Fibroblast of mammary gland (primary cell): ENCODE measurements around the gene TMEM255B.
"Not testable (repeated sequence)": the region's sequence is repeated elsewhere in the genome, so short reads cannot be mapped to it uniquely, and the experiment has no call there.

Experiments
- DNase-seq: peaks from one replicate; pipeline ENCODE4 v3.0.0-alpha.2; 2010; ENCODE audit warnings: low read depth
- H3K4me3 ChIP-seq: 2 replicates; pipeline ENCODE4 v1.5.1; 2011; ENCODE audit warnings: low read depth, mild to moderate bottlenecking, low read length, moderate library complexity; ENCODE audit not compliant: control insufficient read depth
- TF ChIP-seq, protein P1 (sequence below): conservative IDR thresholded peaks from 2 replicates; pipeline ENCODE4 v1.5.1; 2011; ENCODE audit warnings: low read depth, low read length, inconsistent platforms; ENCODE audit not compliant: control insufficient read depth, insufficient read depth

TMEM255B gene

DNA sequence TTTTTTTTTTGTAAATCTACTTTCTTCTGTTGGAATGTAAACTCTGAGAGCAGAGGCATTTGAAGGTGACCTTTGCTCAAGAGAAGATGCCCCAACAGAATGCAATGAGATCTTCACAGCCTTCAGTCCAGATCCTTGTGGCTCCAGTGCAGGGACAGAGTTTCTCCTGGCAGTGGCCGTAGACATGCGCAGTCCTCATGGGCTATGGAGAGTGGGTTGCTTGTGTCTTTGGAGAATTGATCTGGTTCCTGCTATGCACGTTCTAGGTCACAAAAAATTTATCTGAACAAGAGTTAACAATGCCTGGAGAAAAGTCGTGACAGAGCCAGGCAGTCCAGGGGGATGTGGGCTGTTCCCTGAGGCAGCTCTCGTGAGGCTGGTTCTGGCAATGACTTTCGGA lies 30.1 kb downstream of the TMEM255B start:
- no peak overlapping the region for H3K4me3 ChIP-seq
- DNase-seq = no peak
- TF ChIP-seq, protein P1, sequence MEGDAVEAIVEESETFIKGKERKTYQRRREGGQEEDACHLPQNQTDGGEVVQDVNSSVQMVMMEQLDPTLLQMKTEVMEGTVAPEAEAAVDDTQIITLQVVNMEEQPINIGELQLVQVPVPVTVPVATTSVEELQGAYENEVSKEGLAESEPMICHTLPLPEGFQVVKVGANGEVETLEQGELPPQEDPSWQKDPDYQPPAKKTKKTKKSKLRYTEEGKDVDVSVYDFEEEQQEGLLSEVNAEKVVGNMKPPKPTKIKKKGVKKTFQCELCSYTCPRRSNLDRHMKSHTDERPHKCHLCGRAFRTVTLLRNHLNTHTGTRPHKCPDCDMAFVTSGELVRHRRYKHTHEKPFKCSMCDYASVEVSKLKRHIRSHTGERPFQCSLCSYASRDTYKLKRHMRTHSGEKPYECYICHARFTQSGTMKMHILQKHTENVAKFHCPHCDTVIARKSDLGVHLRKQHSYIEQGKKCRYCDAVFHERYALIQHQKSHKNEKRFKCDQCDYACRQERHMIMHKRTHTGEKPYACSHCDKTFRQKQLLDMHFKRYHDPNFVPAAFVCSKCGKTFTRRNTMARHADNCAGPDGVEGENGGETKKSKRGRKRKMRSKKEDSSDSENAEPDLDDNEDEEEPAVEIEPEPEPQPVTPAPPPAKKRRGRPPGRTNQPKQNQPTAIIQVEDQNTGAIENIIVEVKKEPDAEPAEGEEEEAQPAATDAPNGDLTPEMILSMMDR = no peak

- H3K4me3 ChIP-seq, DNase-seq: not testable (repeated sequence)
Measured at GRCh38 chr13:113789931-113790330, 30.9 kb downstream of the TMEM255B start.

DNA sequence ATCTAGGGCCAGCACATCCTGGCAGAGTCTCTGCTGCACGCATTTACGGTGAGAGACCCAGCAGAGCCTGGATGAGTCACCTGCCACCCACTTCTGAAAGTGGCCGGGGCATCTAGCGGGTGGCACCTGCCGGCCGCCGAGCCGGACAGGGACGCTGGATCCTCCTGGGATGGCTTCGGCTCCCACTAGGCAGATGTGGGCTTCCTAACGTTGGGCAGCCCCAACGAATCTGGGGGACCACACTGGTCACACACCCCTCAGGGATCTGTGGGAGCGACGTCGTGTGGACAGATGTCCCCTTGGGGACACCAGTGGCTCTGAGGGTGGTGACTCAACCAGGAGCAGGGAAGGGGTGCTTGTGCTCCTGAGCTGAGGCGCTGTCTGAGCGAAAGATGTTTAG lies 32.2 kb downstream of the TMEM255B start:
- no peak for DNase-seq
- TF ChIP-seq, protein P1 = no peak
- H3K4me3 ChIP-seq = no peak overlapping the region

DNA sequence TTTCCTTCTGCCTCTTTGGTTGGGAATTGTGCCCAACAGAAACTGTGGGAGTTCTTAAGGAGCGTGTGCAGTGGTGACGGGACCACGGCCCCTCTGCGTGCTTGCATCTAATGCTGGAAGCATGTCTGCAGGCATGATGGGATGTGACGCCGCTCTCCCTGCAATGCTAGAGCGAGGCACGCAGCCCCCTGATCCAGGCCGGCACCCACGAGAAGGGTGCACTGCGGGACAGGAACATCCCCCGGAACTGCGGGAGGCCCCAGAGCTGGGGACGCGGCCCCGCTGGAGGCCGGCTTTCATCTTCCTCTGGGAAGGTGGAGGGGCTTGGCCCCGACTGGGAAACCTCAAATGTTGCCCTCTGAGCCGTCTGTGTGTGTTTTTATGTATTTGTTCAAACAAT lies 32.7 kb downstream of the TMEM255B start:
- no peak overlapping the region for H3K4me3 ChIP-seq
- TF ChIP-seq, protein P1 = no peak
- DNase-seq = no peak

- no peak for DNase-seq
- no peak overlapping the region for H3K4me3 ChIP-seq
- TF ChIP-seq, protein P1 = no peak
Measured at GRCh38 chr13:113792236-113792770, 33.3 kb downstream of the TMEM255B start.

- TF ChIP-seq, protein P1 = no peak
- DNase-seq = no peak
- no peak overlapping the region for H3K4me3 ChIP-seq
Measured at GRCh38 chr13:113792886-113793717, 34.1 kb downstream of the TMEM255B start.

DNA sequence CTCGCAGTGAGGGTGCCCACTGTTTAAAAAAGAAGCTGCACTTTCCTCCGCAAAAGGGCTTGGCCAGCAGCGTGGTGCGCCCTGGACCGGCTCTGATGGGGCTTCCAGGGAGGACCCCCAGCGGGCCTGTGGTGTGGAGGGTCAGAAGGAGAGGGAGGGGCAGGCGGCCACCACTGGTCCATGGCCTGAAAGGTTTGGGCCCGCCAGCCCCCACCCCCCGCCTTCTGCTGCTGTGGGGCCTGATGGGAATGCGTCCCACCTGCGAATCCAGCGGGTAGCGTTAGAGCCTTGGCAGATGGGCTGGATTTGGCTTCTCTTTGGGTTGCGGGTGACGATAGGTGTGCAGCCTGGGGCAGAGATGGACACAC lies 34.7 kb downstream of the TMEM255B start:
- TF ChIP-seq, protein P1 = no peak
- no peak overlapping the region for H3K4me3 ChIP-seq
- no peak for DNase-seq
